Kidney epithelial cell (primary cell): ENCODE data around the gene FHDC1. TPM values are rescaled to one million over a fixed set of nuclear protein-coding genes. Genes with fewer than 3 reads are reported as not detected.

Experiments
- DNase-seq: peaks from one replicate; pipeline ENCODE4 v3.0.0-alpha.2; 2010; ENCODE audit warnings: low read depth
- H3K27me3 ChIP-seq: 2 replicates; pipeline ENCODE4 v1.6.0; 2011; ENCODE audit warnings: low read length; ENCODE audit not compliant: control insufficient read depth, insufficient read depth
- H3K36me3 ChIP-seq: 2 replicates; pipeline ENCODE4 v1.5.1; 2011; ENCODE audit warnings: low read length; ENCODE audit not compliant: control insufficient read depth, insufficient read depth
- H3K4me3 ChIP-seq: 2 replicates; pipeline ENCODE4 v1.5.1; 2011; ENCODE audit warnings: low read depth, mild to moderate bottlenecking, control low read depth, low read length
- total RNA-seq: library from RNA; depleted of rRNA; stranded (reverse); fragments of >200 nt; gene quantifications from 2 replicates; pipeline ENCODE4 v1.2.3, GENCODE V29; 2015
- TF ChIP-seq, protein P1 (sequence below): IDR thresholded peaks from 2 replicates; pipeline ENCODE4 v1.5.1; 2011; ENCODE audit warnings: mild to moderate bottlenecking, moderate library complexity, low read length, control low read depth, inconsistent platforms; ENCODE audit not compliant: insufficient read depth, poor library complexity, severe bottlenecking

Gene FHDC1
- total RNA-seq, 1 donor from 2014 or later: 3.1 TPM

DNA sequence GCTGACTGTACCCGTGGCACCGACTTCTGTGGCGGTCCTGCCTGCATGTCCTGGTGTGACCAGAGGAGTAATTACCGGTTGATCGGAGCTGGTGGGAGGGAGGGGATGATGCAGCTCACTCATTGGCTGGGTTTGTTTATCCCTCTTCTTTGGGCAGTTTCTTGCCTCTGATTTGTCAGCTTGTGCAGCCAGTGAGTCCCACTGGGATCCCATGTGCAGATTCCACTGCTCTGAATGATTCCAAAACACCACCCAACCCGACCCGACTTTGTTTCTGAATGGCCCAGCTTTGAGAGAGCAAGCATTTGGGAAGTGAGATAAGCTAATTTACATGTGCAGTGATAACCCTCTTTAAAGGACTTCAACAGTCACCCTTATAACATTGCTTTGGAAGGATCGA lies 13.8 kb downstream of the FHDC1 start:
- no peaks in the 10 kb centered on the region for H3K27me3 ChIP-seq
- no peak for DNase-seq
- no peak overlapping the region for H3K4me3 ChIP-seq
- TF ChIP-seq, protein P1, sequence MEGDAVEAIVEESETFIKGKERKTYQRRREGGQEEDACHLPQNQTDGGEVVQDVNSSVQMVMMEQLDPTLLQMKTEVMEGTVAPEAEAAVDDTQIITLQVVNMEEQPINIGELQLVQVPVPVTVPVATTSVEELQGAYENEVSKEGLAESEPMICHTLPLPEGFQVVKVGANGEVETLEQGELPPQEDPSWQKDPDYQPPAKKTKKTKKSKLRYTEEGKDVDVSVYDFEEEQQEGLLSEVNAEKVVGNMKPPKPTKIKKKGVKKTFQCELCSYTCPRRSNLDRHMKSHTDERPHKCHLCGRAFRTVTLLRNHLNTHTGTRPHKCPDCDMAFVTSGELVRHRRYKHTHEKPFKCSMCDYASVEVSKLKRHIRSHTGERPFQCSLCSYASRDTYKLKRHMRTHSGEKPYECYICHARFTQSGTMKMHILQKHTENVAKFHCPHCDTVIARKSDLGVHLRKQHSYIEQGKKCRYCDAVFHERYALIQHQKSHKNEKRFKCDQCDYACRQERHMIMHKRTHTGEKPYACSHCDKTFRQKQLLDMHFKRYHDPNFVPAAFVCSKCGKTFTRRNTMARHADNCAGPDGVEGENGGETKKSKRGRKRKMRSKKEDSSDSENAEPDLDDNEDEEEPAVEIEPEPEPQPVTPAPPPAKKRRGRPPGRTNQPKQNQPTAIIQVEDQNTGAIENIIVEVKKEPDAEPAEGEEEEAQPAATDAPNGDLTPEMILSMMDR: no peak
- no peaks in the 10 kb centered on the region for H3K36me3 ChIP-seq

DNA sequence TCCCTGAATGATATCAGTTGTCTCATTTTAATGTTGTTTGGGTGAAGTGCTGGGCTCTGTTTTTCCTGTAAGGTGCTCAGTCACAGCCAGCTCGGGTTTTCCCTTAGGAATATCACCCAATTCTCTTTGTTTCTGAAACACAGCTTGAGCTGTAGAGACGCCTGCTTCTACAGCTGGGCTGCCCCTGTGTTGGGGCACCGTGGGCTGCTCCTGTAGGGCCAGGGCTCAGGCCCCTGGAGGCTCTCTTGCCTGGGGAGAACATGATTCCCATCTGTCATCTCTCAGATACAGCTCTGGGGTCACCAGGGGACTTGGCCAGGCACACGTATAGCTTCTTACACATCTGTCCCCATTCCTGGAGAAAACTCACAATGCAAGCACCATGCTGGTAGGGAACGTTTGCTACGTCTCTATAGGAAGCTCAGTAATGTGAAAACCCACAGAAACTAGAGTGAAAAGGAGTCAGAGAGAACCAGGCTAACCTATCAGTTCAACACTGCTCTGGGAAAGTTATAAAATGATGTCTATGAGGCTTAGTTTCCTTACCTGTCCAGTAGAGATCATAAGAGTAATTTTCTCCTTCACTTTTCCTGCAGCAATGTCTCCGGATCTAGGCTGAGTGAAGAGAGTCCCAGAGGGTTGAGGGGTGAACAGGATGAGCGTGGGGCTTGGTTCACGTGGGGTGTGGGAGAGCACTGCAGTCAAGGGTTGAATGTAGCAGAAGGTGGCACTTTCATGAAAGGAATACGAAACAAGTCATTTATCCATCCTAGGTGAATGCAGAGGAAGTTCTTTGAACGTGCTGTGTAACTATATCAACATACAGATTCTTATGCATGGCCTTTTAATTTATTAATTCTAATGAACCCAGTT lies 14.5 kb downstream of the FHDC1 start:
- Histone ChIP-seq H3K36me3 (no peaks in the 10 kb centered on the region), H3K27me3 (no peaks in the 10 kb centered on the region), H3K4me3 (no peak overlapping the region)
- TF ChIP-seq, protein P1: no peak
- no peak for DNase-seq

DNA sequence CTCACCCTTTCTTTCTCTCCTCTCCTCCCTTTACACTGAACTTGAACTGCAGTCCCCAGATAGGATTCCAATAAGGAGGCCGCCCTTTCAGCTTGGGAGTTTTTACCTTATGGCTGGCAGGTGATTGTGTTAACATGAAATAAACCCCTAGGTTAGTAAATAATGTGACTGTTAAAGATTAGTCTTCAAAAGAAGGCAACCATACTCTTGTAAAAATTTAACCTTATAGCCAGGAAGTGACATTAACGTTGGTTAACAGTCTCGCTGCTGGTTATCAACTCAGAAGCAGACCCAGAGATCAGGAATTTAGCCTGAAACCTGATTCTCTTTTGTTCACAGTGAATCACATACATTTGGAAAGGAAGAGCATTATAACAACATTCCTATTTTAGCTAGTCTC lies 15.2 kb downstream of the FHDC1 start:
- Histone ChIP-seq H3K27me3 (no peaks in the 10 kb centered on the region), H3K4me3 (no peak overlapping the region), H3K36me3 (no peaks in the 10 kb centered on the region)
- TF ChIP-seq, protein P1: no peak
- DNase-seq: no peak

DNA sequence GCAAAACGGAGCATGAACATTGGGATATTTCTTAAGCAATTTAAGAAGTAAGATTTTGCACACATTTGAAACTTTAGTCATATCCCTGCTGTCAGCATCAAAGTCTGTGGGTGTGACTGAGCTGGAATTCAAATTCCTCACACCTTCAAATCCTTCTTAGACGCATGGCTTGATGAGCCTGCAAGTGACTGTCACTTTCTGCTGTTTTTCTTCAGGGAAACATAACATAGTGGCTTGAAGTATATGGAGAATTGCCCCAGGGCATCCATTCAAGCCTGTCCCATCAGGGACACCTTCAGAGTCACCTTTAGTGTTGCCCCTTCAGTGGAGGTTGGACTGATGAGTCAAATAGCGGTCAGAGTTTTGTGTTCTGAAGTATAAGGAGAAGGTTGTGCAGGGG lies 17.4 kb downstream of the FHDC1 start:
- DNase-seq: no peak
- H3K4me3 ChIP-seq: no peak overlapping the region
- TF ChIP-seq, protein P1: no peak
- H3K27me3 ChIP-seq: no peaks in the 10 kb centered on the region
- no peaks in the 10 kb centered on the region for H3K36me3 ChIP-seq

DNA sequence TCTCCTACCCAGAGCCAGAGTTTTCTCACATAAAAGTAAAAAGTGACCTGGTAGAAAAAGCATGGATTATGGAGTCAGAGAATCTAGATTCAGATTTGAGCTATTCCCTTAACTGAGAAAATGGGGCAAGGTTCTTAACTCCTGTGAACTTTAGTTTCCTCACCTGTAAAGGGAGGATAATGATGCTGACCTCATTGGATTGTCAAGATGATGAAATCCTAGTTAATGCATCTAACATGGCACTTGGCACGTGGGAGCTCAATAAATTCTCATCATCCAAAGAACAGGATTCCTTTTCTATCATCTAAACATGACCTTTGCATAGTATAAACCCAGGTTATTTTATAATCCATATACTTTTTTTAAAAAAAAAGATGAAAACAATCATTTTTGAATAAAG lies 18.6 kb downstream of the FHDC1 start:
- TF ChIP-seq, protein P1: no peak
- H3K36me3 ChIP-seq: no peaks in the 10 kb centered on the region
- H3K4me3 ChIP-seq: no peak overlapping the region
- no peaks in the 10 kb centered on the region for H3K27me3 ChIP-seq
- DNase-seq: no peak

DNA sequence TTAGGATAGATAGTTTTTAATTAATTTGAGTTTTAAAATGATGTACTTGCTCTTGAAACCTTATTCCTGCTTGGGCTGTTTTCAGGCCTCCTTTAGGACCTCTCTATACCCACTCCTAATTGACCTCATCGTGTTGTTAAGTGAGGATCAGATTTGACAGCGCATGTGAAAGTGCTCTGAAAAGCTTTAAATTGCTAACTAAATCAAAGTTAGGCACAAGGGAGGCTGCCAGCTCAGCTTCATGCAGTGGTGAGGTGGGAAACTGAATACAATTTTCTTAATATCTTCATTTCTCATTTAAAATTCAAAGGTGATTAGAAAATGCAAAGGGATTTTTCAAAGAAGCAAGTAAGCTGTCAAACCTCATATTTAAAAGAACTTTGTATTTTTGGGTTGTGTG lies 20.0 kb downstream of the FHDC1 start:
- no peaks in the 10 kb centered on the region for H3K27me3 ChIP-seq
- DNase-seq: no peak
- TF ChIP-seq, protein P1: no peak
- H3K4me3 ChIP-seq: no peak overlapping the region
- H3K36me3 ChIP-seq: no peaks in the 10 kb centered on the region
